Cortex of kidney (tissue), 1 donor: Measurements from ENCODE around the gene SPRED1.

Source experiments
- DNase-seq: peaks from one replicate; lab custom pipeline; 2025; lab: John Stamatoyannopoulos, UW

Gene SPRED1

DNA sequence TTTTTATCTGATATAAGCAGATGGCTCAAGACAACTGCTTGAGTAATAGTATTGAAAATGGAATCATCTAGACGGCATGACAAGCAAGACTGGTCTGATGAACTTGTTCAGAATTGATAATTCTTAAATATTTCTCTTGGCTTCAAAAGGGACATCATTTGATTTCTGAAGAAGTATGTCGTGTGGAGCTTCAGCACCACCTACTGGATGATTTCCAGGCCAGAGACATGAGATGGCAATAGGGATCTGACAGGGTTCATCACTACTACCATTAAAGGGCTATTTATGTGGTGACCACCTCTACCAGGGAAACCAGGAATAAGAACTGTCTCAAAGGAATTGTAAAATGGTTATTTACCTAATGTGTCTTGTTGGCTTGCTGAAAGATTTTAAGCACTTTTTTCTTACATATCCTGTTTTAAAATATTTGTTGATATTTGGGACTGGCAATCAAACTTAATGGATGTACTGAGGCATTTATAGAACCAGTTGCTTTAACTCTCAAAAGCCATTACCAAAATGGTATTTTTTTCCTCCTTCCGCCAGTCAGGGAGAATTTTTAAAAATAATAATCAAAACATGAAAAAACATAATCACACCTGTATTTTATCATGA is 101.8 kb downstream of the SPRED1 start:
- DNase-seq, result no peak

DNA sequence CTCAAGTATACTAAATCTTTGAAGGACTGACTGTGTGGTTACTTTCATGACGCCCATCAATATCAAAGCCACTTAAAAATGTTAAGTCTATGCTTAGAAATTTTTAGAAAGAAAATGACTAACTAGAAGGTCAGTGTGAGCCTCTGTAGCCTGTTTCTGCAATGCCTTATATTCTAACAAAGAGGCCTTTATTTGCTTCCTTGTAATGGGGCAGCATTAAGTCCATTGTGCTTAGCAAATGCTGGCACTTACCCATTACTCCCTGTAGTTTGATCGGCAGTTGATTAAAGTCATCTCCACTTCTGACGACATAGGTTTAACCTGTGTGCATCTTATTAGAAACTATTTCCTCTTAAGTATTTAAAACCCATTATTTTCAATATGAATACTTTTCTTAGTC is 109.7 kb downstream of the SPRED1 start:
- no peak for DNase-seq

DNA sequence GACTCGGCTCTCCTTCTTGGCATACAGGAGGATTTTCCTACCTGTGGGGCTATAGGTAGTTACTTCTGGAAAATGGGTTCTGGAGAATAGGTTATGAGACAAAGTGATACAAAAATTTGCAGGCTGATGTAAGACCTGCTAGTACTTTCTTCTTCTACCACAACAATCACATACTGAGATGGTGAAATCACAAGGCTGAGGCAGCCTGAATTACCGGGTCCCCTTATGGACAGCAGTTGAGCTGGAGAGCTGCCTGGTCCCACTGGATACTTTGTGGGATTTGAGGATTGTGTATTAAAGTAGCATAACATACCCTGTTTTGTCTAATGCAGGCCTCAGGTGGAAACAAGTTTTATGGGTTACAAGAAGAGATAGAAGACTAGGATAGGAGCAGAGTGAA is 114.8 kb downstream of the SPRED1 start:
- no peak for DNase-seq

DNA sequence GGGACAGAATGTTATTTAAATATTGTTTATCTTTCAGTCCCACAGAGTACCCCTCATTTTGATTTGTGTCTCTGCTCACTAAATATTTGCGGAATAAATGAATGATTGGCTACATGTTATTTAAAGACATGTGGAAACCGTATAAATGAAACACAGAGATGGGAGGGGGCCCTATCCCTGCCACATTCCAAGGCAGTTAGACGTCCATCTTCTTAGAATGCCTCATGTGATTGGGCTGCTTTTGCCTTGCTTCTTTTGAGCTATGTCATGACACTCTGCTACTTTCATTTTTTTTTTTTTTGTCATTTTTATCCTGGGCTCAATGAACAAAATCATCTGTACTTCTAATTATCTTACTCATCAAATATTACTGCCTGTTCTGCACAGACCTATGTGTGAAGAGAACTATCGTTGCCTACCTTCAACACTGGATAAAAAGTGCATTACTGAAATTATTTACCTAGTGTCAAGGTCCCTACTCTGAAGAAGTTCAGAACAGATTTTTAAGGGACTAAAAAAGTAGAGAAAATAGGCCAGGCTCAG is 117.4 kb downstream of the SPRED1 start:
- no peak for DNase-seq

DNA sequence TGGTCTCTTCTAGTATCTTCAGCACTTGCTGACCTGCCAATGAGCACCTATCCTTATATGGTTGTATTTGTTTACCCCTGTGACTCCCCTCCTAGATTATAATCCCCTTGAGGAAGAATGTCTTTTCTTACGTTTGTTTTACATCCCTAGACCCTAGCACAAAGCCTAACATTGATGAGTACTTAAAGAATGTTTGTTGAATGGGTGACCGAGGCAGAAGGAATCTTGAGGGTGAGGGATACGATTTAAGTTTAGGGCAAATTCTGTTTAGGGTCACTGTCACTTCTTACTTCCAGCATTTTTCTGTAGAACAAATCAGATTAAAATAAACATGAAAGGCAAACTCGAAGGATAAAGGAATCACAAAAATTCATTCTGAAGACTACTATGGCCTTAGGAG is 120.4 kb downstream of the SPRED1 start:
- DNase-seq, result no peak

DNA sequence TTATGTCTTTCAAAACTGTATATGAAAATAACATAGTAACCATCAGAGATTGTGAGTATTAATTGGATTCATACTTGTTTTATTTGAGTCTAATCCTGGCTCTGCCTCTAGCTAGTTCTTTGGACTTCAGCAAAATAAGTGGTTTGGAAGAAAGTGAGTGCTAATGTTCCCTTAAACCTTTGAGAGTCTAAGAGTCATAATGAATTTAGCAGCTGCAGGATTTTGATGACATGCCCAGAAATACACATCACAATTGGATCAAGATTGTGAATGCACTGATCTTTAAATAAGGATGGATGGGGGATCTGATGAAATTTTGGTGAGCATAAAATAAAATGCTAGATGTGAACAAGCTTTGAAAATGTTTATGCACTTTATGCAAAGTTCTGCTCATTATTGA is 121.4 kb downstream of the SPRED1 start:
- no peak for DNase-seq

DNA sequence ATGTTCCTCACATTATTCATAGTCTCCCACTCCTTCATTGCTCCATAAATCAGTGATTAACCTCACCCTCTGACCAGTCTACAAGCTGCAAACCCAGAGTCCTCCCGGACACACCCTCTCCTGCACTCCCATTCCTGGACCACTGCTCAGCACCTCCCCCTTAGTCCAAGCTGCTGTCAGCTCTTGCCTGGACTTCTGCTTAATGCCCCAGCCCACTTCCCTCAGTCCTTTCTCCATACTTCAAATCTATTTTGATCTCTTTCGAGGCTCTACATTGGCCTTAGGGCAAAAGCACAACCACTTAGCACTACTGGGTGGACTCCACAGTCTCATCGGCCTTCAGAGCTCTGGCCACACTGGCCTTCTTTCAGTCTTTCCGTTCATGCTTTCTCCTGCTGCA is 121.9 kb downstream of the SPRED1 start:
- DNase-seq, result no peak

DNA sequence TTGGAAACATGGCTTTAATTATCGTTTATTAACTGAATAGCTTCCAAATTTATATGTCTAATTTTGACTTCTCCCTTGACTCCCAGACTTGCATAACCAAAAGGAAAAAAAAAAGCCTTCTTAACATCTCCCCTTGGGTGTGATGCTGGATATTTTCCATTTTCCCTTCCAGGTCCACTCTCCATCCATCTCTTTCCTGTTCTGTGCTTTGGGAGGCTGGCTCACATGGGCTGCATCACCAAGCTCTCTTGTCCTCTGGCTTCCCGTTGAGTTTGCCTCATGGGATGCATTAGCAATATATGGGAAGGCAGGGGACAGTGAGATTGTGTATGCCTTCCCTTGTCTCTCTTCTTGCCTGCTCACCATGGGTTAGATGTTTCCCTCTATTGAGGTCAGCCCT is 123.4 kb downstream of the SPRED1 start:
- no peak for DNase-seq

DNA sequence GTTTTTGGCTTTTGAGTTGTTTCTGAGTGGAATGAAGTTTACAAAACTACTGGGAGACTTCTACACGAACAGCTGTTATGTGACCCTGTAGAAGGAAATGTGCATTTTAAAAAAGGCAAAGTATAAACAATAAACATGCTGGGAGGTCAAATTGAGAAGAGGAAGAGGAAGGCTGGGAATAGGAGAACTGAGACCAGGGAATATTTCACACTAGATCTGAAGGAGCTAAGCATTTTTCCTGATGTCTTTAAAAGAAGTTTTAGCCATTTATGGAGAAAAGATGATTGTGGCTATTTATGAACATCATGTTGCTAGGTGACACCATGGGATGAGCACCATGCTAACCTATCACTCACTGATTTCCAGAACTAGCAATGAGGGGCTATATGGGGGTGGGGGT is 125.0 kb downstream of the SPRED1 start:
- no peak for DNase-seq

DNA sequence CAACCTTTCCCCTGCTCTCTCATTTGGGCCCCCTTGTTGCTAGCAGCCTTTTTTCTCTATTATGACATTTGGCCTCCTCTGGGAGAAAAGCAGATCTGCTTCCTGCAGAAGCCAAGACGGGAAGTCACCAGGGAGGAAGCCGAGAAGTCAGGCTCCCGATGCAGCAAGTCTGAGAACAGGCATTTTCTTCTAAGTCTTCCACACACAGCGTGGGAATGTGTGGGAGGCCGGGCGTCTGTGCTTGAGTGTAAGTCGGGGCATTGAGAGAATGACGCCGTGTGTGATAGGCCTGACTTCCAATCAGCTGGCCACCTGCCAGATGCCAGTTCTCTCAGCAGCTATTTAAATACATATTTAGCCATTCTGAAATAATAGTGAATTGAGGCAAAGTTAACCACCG is 125.5 kb downstream of the SPRED1 start:
- no peak for DNase-seq

DNA sequence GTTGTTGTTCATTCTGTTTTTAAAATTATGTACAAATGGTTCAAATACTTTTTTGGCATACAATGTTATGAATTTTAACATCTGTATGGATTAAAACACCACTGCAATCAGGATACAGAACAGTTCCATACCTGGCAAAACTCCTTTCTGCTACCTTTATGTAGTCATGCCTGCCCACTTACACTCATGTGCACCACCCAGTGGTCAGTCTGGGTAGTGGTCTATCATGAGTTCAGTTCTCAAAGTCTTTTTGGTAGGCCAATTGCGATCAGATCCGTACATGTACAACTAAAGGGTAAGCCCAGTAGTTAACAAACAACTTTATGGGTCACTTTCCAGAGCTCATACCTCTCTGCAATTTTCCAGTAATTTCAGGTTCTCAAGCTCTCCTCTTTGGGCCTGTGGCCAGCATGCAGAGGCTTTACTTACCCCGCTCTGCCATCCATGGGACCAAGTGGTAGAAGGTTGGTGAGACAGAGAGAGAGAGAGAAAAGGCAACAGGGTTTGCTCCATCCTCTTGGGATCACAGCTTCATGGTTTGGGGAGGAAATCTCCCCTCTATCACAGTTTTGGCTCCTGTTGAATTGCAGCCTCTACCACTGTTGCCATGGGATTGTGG is 137.4 kb downstream of the SPRED1 start:
- DNase-seq, result no peak

DNA sequence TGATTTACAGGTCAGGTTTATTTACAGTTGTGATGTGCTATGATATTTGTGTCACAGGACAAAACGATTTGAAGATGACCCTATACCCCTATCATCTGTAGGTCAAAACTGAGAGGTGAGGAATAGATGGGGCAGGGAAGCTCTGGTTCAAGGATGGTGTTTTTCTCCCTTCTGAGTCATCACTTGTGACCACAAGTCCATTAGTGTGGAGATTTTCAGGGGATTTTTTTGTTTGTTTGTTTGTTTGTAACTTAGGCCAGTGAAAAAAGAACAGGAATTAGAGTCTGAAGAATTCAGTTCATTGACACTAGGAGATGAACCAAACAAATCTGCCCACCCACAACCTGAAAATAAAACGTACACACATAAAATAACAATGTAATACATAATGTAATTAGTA is 138.6 kb downstream of the SPRED1 start:
- no peak for DNase-seq

DNA sequence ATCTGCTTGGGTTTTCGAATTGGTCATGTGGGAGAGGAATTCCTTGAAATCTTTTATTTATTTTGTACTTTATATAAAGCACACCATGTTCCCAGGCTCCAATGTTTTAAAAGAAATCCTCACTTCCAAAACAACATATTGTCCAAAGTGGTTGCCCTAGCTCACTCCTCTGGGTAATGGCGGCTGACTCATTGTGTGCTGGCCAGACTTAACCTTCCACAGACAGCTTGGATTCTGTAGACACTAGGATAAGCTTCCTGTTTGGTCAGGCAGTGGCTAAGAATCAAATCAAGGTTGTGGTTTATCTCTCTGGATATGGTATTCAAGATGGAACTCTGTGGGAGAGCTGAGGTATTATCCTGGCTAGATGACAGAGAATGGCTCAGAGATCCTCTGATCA is 145.5 kb downstream of the SPRED1 start:
- DNase-seq, result no peak

DNA sequence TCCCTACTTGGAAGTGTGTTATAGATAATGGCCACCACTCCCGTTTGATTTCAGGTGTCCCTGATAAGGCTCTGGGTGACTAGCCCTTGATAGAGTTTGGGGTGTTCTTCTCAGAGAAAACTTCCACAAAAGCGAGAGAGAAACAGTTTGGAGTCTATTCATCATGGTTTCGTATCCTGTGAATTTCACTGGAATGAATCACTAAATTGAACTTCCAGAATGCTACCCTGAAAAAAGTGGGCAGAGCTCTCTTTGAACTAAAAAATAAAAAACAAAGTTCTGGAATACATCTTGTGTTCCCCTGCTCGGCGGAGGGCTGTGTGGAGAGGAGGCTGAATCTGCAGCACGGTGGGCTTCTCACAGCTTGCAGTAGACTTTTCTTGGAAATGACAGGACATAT is 148.5 kb downstream of the SPRED1 start:
- DNase-seq, result no peak

DNA sequence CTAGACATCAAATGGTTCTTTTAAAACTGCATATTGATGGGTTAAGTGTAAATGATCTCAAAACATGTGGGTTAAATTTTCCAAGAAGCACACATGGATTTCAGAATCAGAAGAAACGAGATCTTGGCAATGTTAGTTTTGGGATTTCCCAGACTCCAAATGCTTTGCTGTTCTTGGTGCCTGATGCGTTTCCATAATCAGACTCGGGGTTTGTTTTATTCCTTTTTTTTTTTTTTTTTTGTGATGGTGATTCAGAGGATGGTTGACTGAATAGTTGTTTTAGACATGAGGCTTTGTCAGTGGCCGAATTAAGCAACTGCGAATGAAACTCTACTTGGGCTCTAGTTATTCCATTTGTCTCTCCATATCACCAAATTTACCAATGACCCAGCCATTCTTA is 149.1 kb downstream of the SPRED1 start:
- DNase-seq, result no peak

DNA sequence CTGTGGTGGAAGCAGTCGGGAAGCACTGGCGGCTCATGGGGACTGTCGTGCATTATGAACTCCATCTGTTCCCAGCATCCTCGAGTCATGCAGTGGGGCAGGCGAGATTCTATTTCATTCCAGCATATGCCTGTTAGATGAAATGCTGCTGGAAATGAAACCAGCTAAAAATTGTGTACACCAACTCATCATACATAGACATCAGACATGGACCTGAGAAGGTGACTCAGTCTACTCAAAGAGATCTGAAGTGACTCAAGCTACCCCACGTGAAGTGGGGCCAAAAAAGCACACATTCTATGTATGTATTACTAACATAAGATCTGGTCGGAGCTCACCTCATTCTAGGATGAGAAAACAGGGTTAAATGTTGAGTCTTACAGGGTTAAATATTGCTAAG is 153.8 kb downstream of the SPRED1 start:
- DNase-seq, result no peak
